Right lobe of liver (tissue), 6 donors: ENCODE measurements around the gene APCDD1L. TPM values are rescaled to one million over a fixed set of nuclear protein-coding genes. Genes with fewer than 3 reads are reported as not detected.

Experiments
- ATAC-seq, 4 donors: fragments of 200-7000 bp; cut with Tn5 transposase; one replicate each; pipeline ENCODE4 v1.9.1; 2020; ENCODE audit warnings: mild to moderate bottlenecking in 4 of 4, moderate library complexity in 4 of 4
- DNase-seq, 3 donors: peaks; one replicate each; pipeline ENCODE4 v3.0.0-alpha.2; 2020
- H3K27ac ChIP-seq, 3 donors: fragments of 200-600 bp; one replicate each; pipeline ENCODE4 v1.8.0; 2022
- H3K27me3 ChIP-seq, 2 donors: fragments of 200-600 bp; one replicate each; pipeline ENCODE4 v1.8.0; 2022
- H3K36me3 ChIP-seq, 4 donors: fragments of 200-600 bp; sonication (generic) in 1 of 4; one replicate each; pipeline versions ENCODE4 v1.5.1 to v1.8.0; 2017 to 2022; ENCODE audit warnings: control low read depth in 1 of 4
- H3K4me1 ChIP-seq, 4 donors: fragments of 200-600 bp; sonication (generic) in 1 of 4; one replicate each; pipeline versions ENCODE4 v1.5.1 to v1.8.0; 2017 to 2022; ENCODE audit warnings: control low read depth in 1 of 4
- H3K4me3 ChIP-seq, 3 donors: fragments of 200-600 bp; one replicate each; pipeline ENCODE4 v1.8.0; 2022
- H3K9me3 ChIP-seq, 4 donors: fragments of 200-600 bp; sonication (generic) in 1 of 4; one replicate each; pipeline versions ENCODE4 v1.5.1 to v1.8.0; 2017 to 2022; ENCODE audit warnings: control low read depth in 1 of 4
- POLR2A ChIP-seq: fragments of 450-650 bp; IDR thresholded peaks from one replicate; pipeline ENCODE4 v1.6.1; 2017; ENCODE audit warnings: antibody characterized with exemption, mild to moderate bottlenecking
- WGBS: methylation state at CpG from one replicate; pipeline ENCODE4 v1.1.6; 2018; ENCODE audit warnings: low coverage, low lambda C conversion rate; ENCODE audit not compliant: insufficient coverage; ENCODE audit errors: missing lambda C conversion rate; 5-methylcytosine and 5-hydroxymethylcytosine counted together
- intact Hi-C, 2 donors: fragments of 100-400 bp; cut with DNase I; formaldehyde crosslinking; loops; one replicate each; pipeline versions ENCODE4 v1.11.2 to v1.14.1; 2022
- total RNA-seq, 6 experiments: library from RNA; depleted of rRNA in 2 of 6; stranded (reverse); fragments of >200 nt in 2 of 6; fragmentation: NEBNext Ultra II Directional in 3 of 6; extraction: Animal tissue kit (Norgen Biotek cat#: 25700) in 3 of 6; gene quantifications; one replicate each; pipeline versions ENCODE4 v1.1.0 to v1.2.4, GENCODE V29; 2016 to 2023
- TF ChIP-seq, protein P1 (sequence below), 4 donors: fragments of 200-600 bp in 3 of 4; fragments of 450-650 bp in 1 of 4; IDR thresholded peaks; one replicate each; pipeline versions ENCODE4 v1.5.1 to v1.8.0; 2016 to 2022; ENCODE audit warnings: antibody characterized with exemption in 4 of 4, mild to moderate bottlenecking in 2 of 4
- donor health status: DM: no; HTN: yes; CAD: no.
- donor health status: DM: no; HTN: no; CAD: no.
- donor health status: DM: no; HTN: no; CAD: no.
- donor health status: DM: no; HTN: yes; CAD: no.
- donor health status: DM: no; HTN: yes; CAD: no.

The APCDD1L gene
- total RNA-seq, 6 experiments from 2014 or later: 0.04 TPM; not detected in 5

DNA sequence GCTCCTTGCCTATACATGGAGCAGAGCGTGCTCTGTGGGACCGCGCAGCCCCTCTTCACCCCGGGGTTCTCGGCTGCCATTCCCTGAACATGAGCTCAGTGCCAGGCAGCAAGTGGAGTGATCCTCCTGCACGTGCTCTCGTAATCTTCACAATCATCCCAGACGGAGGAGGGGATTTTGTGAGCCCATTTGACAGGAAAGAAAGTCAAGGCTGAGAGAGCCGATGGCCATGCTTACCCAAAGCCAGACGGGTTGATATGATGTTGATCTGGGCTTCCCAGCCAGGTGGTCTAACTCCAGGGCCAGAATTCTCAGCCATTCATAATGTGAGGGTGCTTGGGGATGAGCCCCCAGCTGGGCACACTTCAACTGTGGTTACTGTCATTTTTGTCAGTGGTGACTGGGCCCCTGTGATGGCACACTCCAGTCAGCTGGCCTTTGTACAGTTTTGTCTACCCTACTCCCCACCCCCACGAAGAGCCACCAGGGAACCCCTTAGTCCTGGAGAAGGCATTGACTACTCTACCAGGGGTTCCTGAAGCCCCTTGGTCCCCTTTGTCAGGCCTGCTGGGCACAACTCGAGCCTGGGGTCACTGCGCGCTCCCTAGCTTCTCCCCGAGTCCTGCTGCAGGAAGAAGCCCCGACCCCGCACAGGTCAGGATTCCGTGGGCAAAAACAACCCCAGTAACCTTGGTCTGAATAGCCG lies 1.5 kb downstream of the APCDD1L start:
- ATAC-seq (no peak), DNase-seq (no peak)
- no peaks in the 10 kb centered on the region for H3K36me3 ChIP-seq
- H3K4me1 ChIP-seq: no peaks in the 10 kb centered on the region
- WGBS: 44% methylated on average over 4 of the region's 19 CpGs
- TF ChIP-seq, protein P1, sequence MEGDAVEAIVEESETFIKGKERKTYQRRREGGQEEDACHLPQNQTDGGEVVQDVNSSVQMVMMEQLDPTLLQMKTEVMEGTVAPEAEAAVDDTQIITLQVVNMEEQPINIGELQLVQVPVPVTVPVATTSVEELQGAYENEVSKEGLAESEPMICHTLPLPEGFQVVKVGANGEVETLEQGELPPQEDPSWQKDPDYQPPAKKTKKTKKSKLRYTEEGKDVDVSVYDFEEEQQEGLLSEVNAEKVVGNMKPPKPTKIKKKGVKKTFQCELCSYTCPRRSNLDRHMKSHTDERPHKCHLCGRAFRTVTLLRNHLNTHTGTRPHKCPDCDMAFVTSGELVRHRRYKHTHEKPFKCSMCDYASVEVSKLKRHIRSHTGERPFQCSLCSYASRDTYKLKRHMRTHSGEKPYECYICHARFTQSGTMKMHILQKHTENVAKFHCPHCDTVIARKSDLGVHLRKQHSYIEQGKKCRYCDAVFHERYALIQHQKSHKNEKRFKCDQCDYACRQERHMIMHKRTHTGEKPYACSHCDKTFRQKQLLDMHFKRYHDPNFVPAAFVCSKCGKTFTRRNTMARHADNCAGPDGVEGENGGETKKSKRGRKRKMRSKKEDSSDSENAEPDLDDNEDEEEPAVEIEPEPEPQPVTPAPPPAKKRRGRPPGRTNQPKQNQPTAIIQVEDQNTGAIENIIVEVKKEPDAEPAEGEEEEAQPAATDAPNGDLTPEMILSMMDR (IDR thresholded peaks at IDR 0.05): no peak
- TF ChIP-seq POLR2A: no peak
- H3K9me3 ChIP-seq: no peaks in the 10 kb centered on the region
- intact Hi-C loops: no loop called here
- no peak overlapping the region for H3K4me3 ChIP-seq
- H3K27ac ChIP-seq: no peak overlapping the region
- peaks cover 0 to 15% of the 10 kb centered on the region in 2 donors for H3K27me3 ChIP-seq

DNA sequence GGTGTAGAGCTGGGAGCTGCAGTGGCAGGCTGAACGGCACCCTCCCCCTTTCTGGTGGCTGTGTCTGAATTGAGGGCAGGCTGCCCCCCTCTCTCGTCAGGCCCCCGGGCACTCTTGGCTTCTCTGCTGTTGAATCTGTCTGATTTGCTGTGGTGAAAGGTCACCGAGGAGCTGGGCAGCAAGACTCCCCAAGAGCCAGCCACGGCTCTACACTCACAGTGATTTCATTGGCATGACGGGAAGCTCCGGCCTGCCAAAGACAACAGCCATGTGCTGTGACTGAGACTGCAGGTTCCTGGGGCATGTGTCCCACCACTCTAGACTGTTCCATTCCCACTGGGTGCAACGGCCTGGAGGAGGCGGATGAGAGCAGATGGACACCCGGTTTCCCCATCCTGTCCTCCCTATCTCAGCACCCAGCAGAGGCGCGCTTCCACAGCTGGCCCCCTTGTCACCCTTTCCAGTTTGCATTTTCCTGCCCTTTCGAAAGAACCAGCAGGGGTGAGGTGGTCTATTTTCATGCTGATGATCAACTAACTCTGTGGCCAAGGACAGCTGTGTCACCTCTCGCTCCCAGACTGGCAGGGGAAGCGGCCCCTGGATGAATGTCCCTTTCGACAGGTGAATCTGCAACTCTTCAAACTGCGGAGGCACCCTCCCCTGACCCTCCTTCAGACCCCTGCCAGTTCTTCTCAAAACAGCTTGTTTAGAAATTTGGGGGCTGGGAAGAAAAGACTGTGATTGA lies 2.2 kb downstream of the APCDD1L start:
- Histone ChIP-seq H3K9me3 (no peaks in the 10 kb centered on the region), H3K27me3 (peaks cover 0 to 15% of the 10 kb centered on the region in 2 donors), H3K4me3 (no peak overlapping the region), H3K36me3 (no peaks in the 10 kb centered on the region), H3K4me1 (no peaks in the 10 kb centered on the region), H3K27ac (no peak overlapping the region)
- 34% methylated on average over 8 of the region's 17 CpGs for WGBS
- TF ChIP-seq, protein P1 (IDR thresholded peaks at IDR 0.05): no peak
- TF ChIP-seq POLR2A: no peak
- DNase-seq (no peak), ATAC-seq (no peak)
- intact Hi-C loops: no loop called here

DNA sequence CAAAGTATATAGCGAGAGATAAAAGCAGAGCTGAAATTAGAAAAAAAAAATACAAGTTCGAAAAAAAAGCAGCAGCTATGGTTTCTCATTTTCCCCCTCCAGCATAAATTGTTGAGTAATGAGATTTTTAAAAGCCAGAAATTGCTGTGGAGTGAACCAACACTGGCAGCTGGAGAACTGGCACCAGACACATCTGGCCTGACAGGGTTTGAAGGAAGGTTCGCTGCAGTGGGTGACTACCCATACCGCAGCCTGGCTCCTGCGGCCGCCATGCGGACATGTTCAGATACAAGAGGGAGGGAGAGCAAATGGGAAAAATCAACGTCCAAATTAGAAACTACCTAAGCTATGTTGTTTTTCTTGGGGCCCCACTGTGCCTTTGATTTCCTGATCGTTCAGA lies 3.3 kb downstream of the APCDD1L start:
- no peak overlapping the region for H3K4me3 ChIP-seq
- H3K4me1 ChIP-seq: no peaks in the 10 kb centered on the region
- 42% methylated on average over 7 of the region's 9 CpGs for WGBS
- TF ChIP-seq, protein P1 (IDR thresholded peaks at IDR 0.05): no peak
- TF ChIP-seq POLR2A: no peak
- no peaks in the 10 kb centered on the region for H3K9me3 ChIP-seq
- ATAC-seq (no peak), DNase-seq (no peak)
- no peak overlapping the region for H3K27ac ChIP-seq
- intact Hi-C loops: no loop called here
- H3K27me3 ChIP-seq: peaks cover 0 to 15% of the 10 kb centered on the region in 2 donors
- H3K36me3 ChIP-seq: no peaks in the 10 kb centered on the region

DNA sequence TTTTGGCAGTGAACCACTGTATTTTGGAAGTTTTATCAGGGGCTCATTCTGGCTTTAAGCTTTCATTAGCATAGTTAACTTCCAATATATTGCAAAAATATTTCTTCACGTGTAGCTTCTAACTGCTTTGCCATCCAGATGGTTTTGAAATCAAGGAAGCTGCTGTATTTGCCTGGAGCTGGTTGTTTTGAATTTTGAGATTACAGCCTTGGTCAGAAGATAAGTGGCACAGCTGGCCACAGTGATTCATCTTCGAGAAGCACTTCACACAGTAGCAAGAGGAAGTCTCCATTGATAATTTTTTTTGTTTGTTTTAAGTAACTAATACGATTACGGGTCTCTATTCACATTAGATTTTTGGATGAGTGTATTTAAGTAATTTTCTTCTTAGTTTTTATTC lies 3.8 kb downstream of the APCDD1L start:
- ATAC-seq (peak in 1 of 4 donors; percentile 15), DNase-seq (no peak)
- Histone ChIP-seq H3K27me3 (peaks cover 0 to 15% of the 10 kb centered on the region in 2 donors), H3K9me3 (no peaks in the 10 kb centered on the region), H3K27ac (no peak overlapping the region), H3K36me3 (no peaks in the 10 kb centered on the region), H3K4me1 (no peaks in the 10 kb centered on the region), H3K4me3 (no peak overlapping the region)
- WGBS: 26% methylated on average over 4 of the region's 4 CpGs
- intact Hi-C loops: no loop called here
- TF ChIP-seq POLR2A: no peak
- TF ChIP-seq, protein P1 (IDR thresholded peaks at IDR 0.05): no peak
